PC-9 (cell line): ENCODE results near the gene ZFPL1. TPM values are rescaled to one million over a fixed set of nuclear protein-coding genes. Genes with fewer than 3 reads are reported as not detected.
A peak's percentile ranks its signal among the peaks of the same experiment; 100 is the strongest.

Source experiments
- BruUV-seq: library from RNA; stranded (reverse); fragments of 400-500 nt; replicated peaks from 2 replicates; lab custom pipeline; 2021; lab: Mats Ljungman, UMichigan
- CTCF ChIA-PET: fragments of 300-600 bp; sonication (Branson Sonifier 250); formaldehyde crosslinking; loops from one replicate; lab custom pipeline; 2022; ENCODE audit warnings: antibody characterized with exemption; lab: Charles Lee
- POLR2A ChIA-PET: fragments of 300-600 bp; sonication (Branson Sonifier 250); formaldehyde crosslinking; loops from one replicate; lab custom pipeline; 2022; ENCODE audit warnings: antibody characterized with exemption; ENCODE audit not compliant: unreplicated experiment; lab: Charles Lee
- DNase-seq, 2 experiments: peaks; one replicate each; pipeline versions ENCODE4 v3.0.0 to v3.0.0-alpha.2; 2015 to 2022; ENCODE audit warnings: mixed read lengths in 1 of 2
- H2AFZ ChIP-seq: fragments of 200-600 bp; sonication (generic); 2 replicates; pipeline ENCODE4 v1.8.1; 2017; ENCODE audit warnings: antibody characterized with exemption
- H3F3A ChIP-seq: fragments of 200-600 bp; sonication (generic); 2 replicates; pipeline ENCODE4 v1.8.1; 2017; ENCODE audit warnings: antibody characterized with exemption, mild to moderate bottlenecking, low read depth; ENCODE audit not compliant: insufficient read depth
- H3K27ac ChIP-seq: fragments of 200-600 bp; sonication (generic); 2 replicates; pipeline ENCODE4 v1.6.1; 2016; ENCODE audit warnings: mixed run types
- H3K27me3 ChIP-seq: fragments of 200-600 bp; sonication (generic); 2 replicates; pipeline ENCODE4 v1.6.1; 2016; ENCODE audit warnings: low read depth, mixed run types; ENCODE audit not compliant: insufficient read depth
- H3K36me3 ChIP-seq: fragments of 200-600 bp; sonication (generic); 2 replicates; pipeline ENCODE4 v1.6.1; 2016; ENCODE audit warnings: low read depth, mixed run types
- H3K4me1 ChIP-seq: fragments of 200-600 bp; sonication (generic); replicated peaks from 2 replicates; pipeline ENCODE4 v1.6.1; 2016; ENCODE audit warnings: mixed run types; ENCODE audit not compliant: insufficient read depth
- H3K4me2 ChIP-seq: fragments of 200-600 bp; sonication (generic); 2 replicates; pipeline ENCODE4 v1.6.1; 2017; ENCODE audit warnings: mixed run types
- H3K4me3 ChIP-seq: fragments of 200-600 bp; sonication (generic); 2 replicates; pipeline ENCODE4 v1.6.1; 2016; ENCODE audit warnings: mixed run types
- H3K79me2 ChIP-seq: fragments of 200-600 bp; sonication (generic); 2 replicates; pipeline ENCODE4 v1.6.1; 2017; ENCODE audit warnings: low read depth, mixed run types
- H3K9me2 ChIP-seq: fragments of 200-600 bp; sonication (generic); 2 replicates; pipeline ENCODE4 v1.8.1; 2017; ENCODE audit warnings: mild to moderate bottlenecking; ENCODE audit not compliant: insufficient read depth
- H3K9me3 ChIP-seq: fragments of 200-600 bp; sonication (generic); 2 replicates; pipeline ENCODE4 v1.8.1; 2016; ENCODE audit warnings: low read depth; ENCODE audit not compliant: insufficient read depth
- H4K20me1 ChIP-seq: fragments of 200-600 bp; sonication (generic); 2 replicates; pipeline ENCODE4 v1.8.1; 2017; ENCODE audit not compliant: insufficient read depth
- CTCF ChIP-seq: fragments of 200-600 bp; sonication (generic); conservative IDR thresholded peaks from 2 replicates; pipeline ENCODE4 v1.6.1; 2017; ENCODE audit warnings: mixed run types, antibody characterized with exemption, mild to moderate bottlenecking, moderate library complexity
- EZH2 ChIP-seq: fragments of 200-600 bp; sonication (generic); IDR thresholded peaks from 2 replicates; pipeline ENCODE4 v1.8.0; 2017; ENCODE audit warnings: antibody characterized with exemption, low read depth
- intact Hi-C: fragments of 100-400 bp; cut with micrococcal nuclease; formaldehyde crosslinking; loops from one replicate; pipeline ENCODE4 v1.10.0; 2022; ENCODE audit not compliant: unreplicated experiment
- total RNA-seq: library from RNA; stranded (reverse); gene quantifications from 2 replicates; pipeline ENCODE4 v1.2.3, GENCODE V29; 2021

ZFPL1 gene
- total RNA-seq, 1 experiment from 2014 or later, result 68.2 TPM

GRCh38 chr11:65124480-65125196 is 40.6 kb downstream of the ZFPL1 start:
- DNase-seq, result no peak
- no TSS peak for BruUV-seq

GRCh38 chr11:65125197-65126056 is 41.4 kb downstream of the ZFPL1 start:
- intact Hi-C loops, result no loop called here
- Histone ChIP-seq H4K20me1 (peaks cover 18% of the 10 kb centered on the region; the same call in 1 of the 2 replicates), H3K36me3 (peaks cover 48% of the 10 kb centered on the region), H3K27me3 (no peaks in the 10 kb centered on the region), H3K4me1 (peaks cover 25% of the 10 kb centered on the region), H3K9me3 (no peaks in the 10 kb centered on the region), H3K9me2 (no peaks in the 10 kb centered on the region), H3K4me3 (no peak overlapping the region), H3K4me2 (no peak overlapping the region), H3K79me2 (peaks cover 42% of the 10 kb centered on the region), H3F3A (peaks cover 73% of the 10 kb centered on the region), H2AFZ (no peak overlapping the region), H3K27ac (no peak overlapping the region)
- TF ChIP-seq CTCF, result no peak
- TF ChIP-seq EZH2, result no peak
- POLR2A ChIA-PET, result no interaction called here
- DNase-seq, result no peak
- no TSS peak for BruUV-seq
- CTCF ChIA-PET, result no interaction called here

More at GRCh38 chr11:65124480-65125196, 40.6 kb downstream of the ZFPL1 start:
- no peak overlapping the region for H3K4me3 ChIP-seq
- H3K27me3 ChIP-seq, result no peaks in the 10 kb centered on the region
- no peaks in the 10 kb centered on the region for H3K9me2 ChIP-seq
- H3K4me1 ChIP-seq, result peaks cover 30% of the 10 kb centered on the region
- no peak overlapping the region for H2AFZ ChIP-seq
- H3K79me2 ChIP-seq, result peaks cover 50% of the 10 kb centered on the region
- ChIA-PET CTCF (no interaction called here), POLR2A (interaction anchor here (0.6 kb wide), 2 partner anchors 309 to 353 kb away, joined by 3 to 4 read pairs; no protein-coding TSS in a partner anchor)
- intact Hi-C loops, result no loop called here
- no peaks in the 10 kb centered on the region for H3K9me3 ChIP-seq
- no peak for TF ChIP-seq CTCF
- no peak for TF ChIP-seq EZH2
- H3K36me3 ChIP-seq, result peaks cover 52% of the 10 kb centered on the region
- 0 out of 2 replicates have a peak overlapping the region, but pooled peaks have one; percentile 90 for H3K4me2 ChIP-seq
- H3F3A ChIP-seq, result peaks cover 75% of the 10 kb centered on the region
- peaks cover 16% of the 10 kb centered on the region; the same call in 1 of the 2 replicates for H4K20me1 ChIP-seq
- H3K27ac ChIP-seq, result no peak overlapping the region

GRCh38 chr11:65126624-65127274 is 42.7 kb downstream of the ZFPL1 start:
- no peaks in the 10 kb centered on the region for H3K9me3 ChIP-seq
- H2AFZ ChIP-seq, result no peak overlapping the region
- POLR2A ChIA-PET, result interaction anchor here (0.7 to 0.9 kb wide), 2 partner anchors 17 to 205 kb away, joined by 6 to 8 read pairs; no protein-coding TSS in a partner anchor
- H4K20me1 ChIP-seq, result peaks cover 25% of the 10 kb centered on the region
- H3K36me3 ChIP-seq, result peaks cover 52% of the 10 kb centered on the region
- TF ChIP-seq EZH2, result no peak
- TF ChIP-seq CTCF, result no peak
- intact Hi-C loops, result no loop called here
- no peak overlapping the region for H3K4me3 ChIP-seq
- peaks cover 72% of the 10 kb centered on the region for H3F3A ChIP-seq
- H3K79me2 ChIP-seq, result peaks cover 34% of the 10 kb centered on the region
- H3K9me2 ChIP-seq, result no peaks in the 10 kb centered on the region
- H3K4me1 ChIP-seq, result peaks cover 17% of the 10 kb centered on the region
- CTCF ChIA-PET, result no interaction called here
- H3K27me3 ChIP-seq, result no peaks in the 10 kb centered on the region
- no peak overlapping the region for H3K4me2 ChIP-seq
- no TSS peak for BruUV-seq
- DNase-seq, result no peak
- H3K27ac ChIP-seq, result no peak overlapping the region
